Left ventricle myocardium superior (tissue), 1 donor: ENCODE measurements around the gene PLCG2. TPM values are rescaled to one million over a fixed set of nuclear protein-coding genes. Genes with fewer than 3 reads are reported as not detected.
"Not testable (repeated sequence)": the region's sequence is repeated elsewhere in the genome, so short reads cannot be mapped to it uniquely, and the experiment has no call there.

Experiments
- ATAC-seq: fragments of 200-7000 bp; cut with Tn5 transposase; one replicate; pipeline ENCODE4 v1.9.1; 2020; ENCODE audit warnings: mild to moderate bottlenecking, moderate library complexity
- DNase-seq: peaks from one replicate; pipeline ENCODE4 v3.0.0-alpha.2; 2020
- intact Hi-C: fragments of 100-400 bp; cut with micrococcal nuclease; formaldehyde crosslinking; loops from one replicate; pipeline ENCODE4 v1.11.0; 2022
- total RNA-seq: library from RNA; stranded (reverse); fragmentation: NEBNext Ultra II Directional; extraction: Animal tissue kit (Norgen Biotek cat#: 25700); gene quantifications from one replicate; pipeline ENCODE4 v1.2.1, GENCODE V29; 2021
- donor health status: DM: no; HTN: yes; CAD: no; lungs with severe emphysema.

The PLCG2 gene
- total RNA-seq, 1 donor from 2014 or later, result 5.2 TPM

- ATAC-seq (no peak), DNase-seq (no peak)
- intact Hi-C loops, result no loop called here
Observed at GRCh38 chr16:81785138-81785924, 6.2 kb downstream of the PLCG2 start.

GRCh38 chr16:81786321-81786720 lies 7.2 kb downstream of the PLCG2 start:
- ATAC-seq (no peak), DNase-seq (no peak)
- intact Hi-C loops, result no loop called here

- DNase-seq (no peak), ATAC-seq (no peak)
- intact Hi-C loops, result no loop called here
Observed at GRCh38 chr16:81786868-81787267, 7.8 kb downstream of the PLCG2 start.

GRCh38 chr16:81787659-81788058 lies 8.6 kb downstream of the PLCG2 start:
- ATAC-seq (no peak), DNase-seq (no peak)
- intact Hi-C loops, result no loop called here

- DNase-seq (no peak), ATAC-seq (no peak)
- intact Hi-C loops, result no loop called here
Observed at GRCh38 chr16:81790277-81790676, 11.2 kb downstream of the PLCG2 start.

- intact Hi-C loops, result no loop called here
- ATAC-seq (no peak), DNase-seq (no peak)
Observed at GRCh38 chr16:81790830-81791435, 11.8 kb downstream of the PLCG2 start.

- intact Hi-C loops, result no loop called here
- no peak for DNase-seq
- no peak for ATAC-seq
Observed at GRCh38 chr16:81792828-81793227, 13.7 kb downstream of the PLCG2 start.

- ATAC-seq (no peak), DNase-seq (no peak)
- intact Hi-C loops, result no loop called here
Observed at GRCh38 chr16:81795193-81795592, 16.1 kb downstream of the PLCG2 start.

GRCh38 chr16:81796035-81796434 lies 16.9 kb downstream of the PLCG2 start:
- intact Hi-C loops, result no loop called here
- ATAC-seq (no peak), DNase-seq (no peak)

- no peak for ATAC-seq
- intact Hi-C loops, result no loop called here
- no peak for DNase-seq
Observed at GRCh38 chr16:81796583-81797346, 17.7 kb downstream of the PLCG2 start.

- intact Hi-C loops, result no loop called here
- peak; percentile 32 for ATAC-seq
Observed at GRCh38 chr16:81797443-81797842, 18.4 kb downstream of the PLCG2 start.

GRCh38 chr16:81798311-81799137 lies 19.4 kb downstream of the PLCG2 start:
- no peak for DNase-seq
- ATAC-seq, result peak; percentile 72
- intact Hi-C loops, result no loop called here

More at GRCh38 chr16:81797443-81797842, 18.4 kb downstream of the PLCG2 start:
- DNase-seq, result no peak

- no peak for ATAC-seq
- no peak for DNase-seq
- intact Hi-C loops, result no loop called here
Observed at GRCh38 chr16:81799138-81799504, 20.0 kb downstream of the PLCG2 start.

- ATAC-seq, intact Hi-C loops, DNase-seq: not testable (repeated sequence)
Observed at GRCh38 chr16:81801724-81802123, 22.6 kb downstream of the PLCG2 start.

GRCh38 chr16:81803332-81803731 lies 24.2 kb downstream of the PLCG2 start:
- no peak for ATAC-seq
- DNase-seq, result no peak
- intact Hi-C loops, result no loop called here

GRCh38 chr16:81804134-81804610 lies 25.1 kb downstream of the PLCG2 start:
- intact Hi-C loops, result no loop called here
- ATAC-seq, result no peak
- DNase-seq, result no peak

GRCh38 chr16:81806696-81807095 lies 27.6 kb downstream of the PLCG2 start:
- no peak for DNase-seq
- no peak for ATAC-seq
- intact Hi-C loops, result no loop called here

- DNase-seq (no peak), ATAC-seq (no peak)
- intact Hi-C loops, result no loop called here
Observed at GRCh38 chr16:81807767-81808358, 28.8 kb downstream of the PLCG2 start.

- intact Hi-C loops, result no loop called here
- ATAC-seq, result no peak
- DNase-seq, result no peak
Observed at GRCh38 chr16:81808933-81809480, 29.9 kb downstream of the PLCG2 start.
